Heart right ventricle (tissue), 16 donors: ENCODE measurements around the gene RGS9. TPM values are rescaled to one million over a fixed set of nuclear protein-coding genes. Genes with fewer than 3 reads are reported as not detected.

ENCODE experiments used
- ATAC-seq, 8 donors: fragments of 200-7000 bp; cut with Tn5 transposase; one replicate each; pipeline ENCODE4 v1.9.1; 2020; ENCODE audit warnings: mild to moderate bottlenecking in 8 of 8, moderate library complexity in 8 of 8, moderate number of reproducible peaks in 1 of 8
- DNase-seq, 2 donors: peaks; one replicate each; pipeline ENCODE4 v3.0.0-alpha.2; 2020
- H3K27ac ChIP-seq, 10 donors: fragments of 200-600 bp; sonication (generic) in 2 of 10; one replicate each; pipeline versions ENCODE4 v1.5.0 to v1.8.0; 2020 to 2022; ENCODE audit warnings: mild to moderate bottlenecking in 3 of 10
- H3K27me3 ChIP-seq, 7 donors: fragments of 200-600 bp; one replicate each; pipeline ENCODE4 v1.8.0; 2021 to 2022; ENCODE audit warnings: mild to moderate bottlenecking in 2 of 7
- H3K36me3 ChIP-seq, 9 donors: fragments of 200-600 bp; sonication (generic) in 1 of 9; one replicate each; pipeline versions ENCODE4 v1.5.0 to v1.8.0; 2020 to 2022; ENCODE audit warnings: mild to moderate bottlenecking in 2 of 9
- H3K4me1 ChIP-seq, 9 donors: fragments of 200-600 bp; sonication (generic) in 1 of 9; one replicate each; pipeline versions ENCODE4 v1.5.0 to v1.8.0; 2020 to 2022; ENCODE audit warnings: mild to moderate bottlenecking in 4 of 9
- H3K4me3 ChIP-seq, 10 donors: fragments of 200-600 bp; sonication (generic) in 2 of 10; one replicate each; pipeline versions ENCODE4 v1.5.0 to v1.8.0; 2020 to 2022; ENCODE audit warnings: mild to moderate bottlenecking in 7 of 10, moderate library complexity in 2 of 10
- H3K9me3 ChIP-seq, 11 donors: fragments of 200-600 bp in 10 of 11; sonication (generic) in 2 of 11; one replicate each; pipeline versions ENCODE4 v1.5.0 to v1.8.0; 2013 to 2022; ENCODE audit warnings: mild to moderate bottlenecking in 2 of 11, control low read depth in 1 of 11, moderate library complexity in 1 of 11
- WGBS, 2 donors: extraction: QIAGEN DNeasy Blood & Tissue Kit; methylation state at CpG; one replicate each; pipeline ENCODE4 v1.1.7; 2013; ENCODE audit warnings: inconsistent platforms in 1 of 2; 5-methylcytosine and 5-hydroxymethylcytosine counted together
- intact Hi-C, 10 donors: fragments of 100-400 bp; cut with DNase I; formaldehyde crosslinking; loops; one replicate each; pipeline versions ENCODE4 v1.11.1 to v1.14.2; 2022
- polyA plus RNA-seq, 2 donors: library from polyadenylated mRNA; stranded (reverse); fragments of 200-250 nt; gene quantifications; one replicate each; pipeline ENCODE4 v1.2.3, GENCODE V29; 2013
- total RNA-seq, 10 donors: library from RNA; stranded (reverse); fragmentation: NEBNext Ultra II Directional in 3 of 10; extraction: Animal tissue kit (Norgen Biotek cat#: 25700) in 3 of 10; gene quantifications; one replicate each; pipeline versions ENCODE4 v1.2.1 to v1.2.4, GENCODE V29; 2021 to 2023
- TF ChIP-seq, protein P1 (sequence below), 9 donors: fragments of 200-600 bp; sonication (generic) in 2 of 9; IDR thresholded peaks; one replicate each; pipeline versions ENCODE4 v1.5.0 to v1.8.0; 2021 to 2022; ENCODE audit warnings: antibody characterized with exemption in 9 of 9, mild to moderate bottlenecking in 5 of 9, moderate library complexity in 1 of 9
- donor health status: Arrhythmogenic right ventricular cardiomyopathy.
- donor health status: ischemic (EF 13 %, LVEDD 7.1; RV severe dilation, severe dysfunction).
- donor health status: healthy with polysubstance abuse.
- donor health status: DM: no; HTN: yes; CAD: no.
- donor health status: DM: no; HTN: no; CAD: no.
- donor health status: ischemic (EF 25% LVEDD 6.9; RV normal size, moderate dysfunction).
- donor health status: ischemic (EF 25% LVEDD 5.7; RV mildly dilated, moderate dysfunction).
- donor health status: healthy.
- donor health status: DM: yes; HTN: yes; CAD: no.
- donor health status: Ischemic cardiomyopathy.
- donor health status: ischemic (EF 35%, LVEDD 5.7; RV mildly dilated, moderate dysfunction).
- donor health status: nonischemic (EF 11% LVEDD 7.7; RV severe dilation, severe dysfunction).
- donor health status: DM: yes; HTN: yes; CAD: no.
- donor health status: PGD.
- donor health status: ischemic (EF 29% LVEDD 5.4; RV normal size, mild dysfunction).
- donor health status: nonischemic (EF 23%, LVEDD 6.1; RV moderate dilation, normal function).

RGS9 gene
- total and polyA plus RNA-seq, 12 donors, result 0.36 to 3.0 (median 1.1) TPM

DNA sequence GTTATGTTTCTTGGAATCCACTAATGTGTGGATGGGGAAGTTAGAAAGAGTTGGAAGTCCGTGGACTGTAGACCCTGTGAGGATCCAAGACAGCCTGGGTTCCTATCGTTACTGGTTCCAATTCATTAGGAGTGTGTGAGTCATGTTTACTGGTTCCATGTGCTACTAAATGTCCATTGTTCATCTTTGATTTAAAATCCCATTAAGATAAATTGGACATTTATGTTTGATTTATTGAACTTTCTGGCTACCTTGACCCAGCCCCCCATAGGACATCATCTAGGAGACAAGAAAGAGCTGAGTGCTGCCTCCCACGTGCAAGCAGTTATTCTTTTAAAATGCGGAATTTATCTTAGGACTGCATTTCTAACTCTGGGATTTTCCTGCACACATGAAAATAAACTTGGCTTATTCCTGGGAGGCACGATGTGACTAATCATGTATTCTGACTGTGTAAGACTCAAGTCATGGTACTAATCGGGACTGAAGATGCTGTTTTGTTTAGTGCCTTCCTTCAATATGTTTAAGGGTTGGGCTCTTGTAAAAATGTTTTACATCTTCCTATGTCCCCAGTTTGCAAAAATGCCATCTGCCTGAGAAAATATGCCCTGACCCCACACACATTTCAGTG is 53.4 kb downstream of the RGS9 start:
- DNase-seq (no peak), ATAC-seq (no peak)
- no peak overlapping the region for H3K27ac ChIP-seq
- no peak overlapping the region for H3K4me3 ChIP-seq
- H3K27me3 ChIP-seq, result peaks cover 0 to 22% (median 0%) of the 10 kb centered on the region in 7 donors
- intact Hi-C loops, result loop anchor here in 6 of 10 donors (10.0 kb wide), 6 partner anchors 86 to 266 kb away; no protein-coding TSS in a partner anchor
- H3K4me1 ChIP-seq, result no peaks in the 10 kb centered on the region
- 84 to 90% methylated on average over 6 of the region's 6 CpGs for WGBS, 2 donors
- TF ChIP-seq, protein P1, sequence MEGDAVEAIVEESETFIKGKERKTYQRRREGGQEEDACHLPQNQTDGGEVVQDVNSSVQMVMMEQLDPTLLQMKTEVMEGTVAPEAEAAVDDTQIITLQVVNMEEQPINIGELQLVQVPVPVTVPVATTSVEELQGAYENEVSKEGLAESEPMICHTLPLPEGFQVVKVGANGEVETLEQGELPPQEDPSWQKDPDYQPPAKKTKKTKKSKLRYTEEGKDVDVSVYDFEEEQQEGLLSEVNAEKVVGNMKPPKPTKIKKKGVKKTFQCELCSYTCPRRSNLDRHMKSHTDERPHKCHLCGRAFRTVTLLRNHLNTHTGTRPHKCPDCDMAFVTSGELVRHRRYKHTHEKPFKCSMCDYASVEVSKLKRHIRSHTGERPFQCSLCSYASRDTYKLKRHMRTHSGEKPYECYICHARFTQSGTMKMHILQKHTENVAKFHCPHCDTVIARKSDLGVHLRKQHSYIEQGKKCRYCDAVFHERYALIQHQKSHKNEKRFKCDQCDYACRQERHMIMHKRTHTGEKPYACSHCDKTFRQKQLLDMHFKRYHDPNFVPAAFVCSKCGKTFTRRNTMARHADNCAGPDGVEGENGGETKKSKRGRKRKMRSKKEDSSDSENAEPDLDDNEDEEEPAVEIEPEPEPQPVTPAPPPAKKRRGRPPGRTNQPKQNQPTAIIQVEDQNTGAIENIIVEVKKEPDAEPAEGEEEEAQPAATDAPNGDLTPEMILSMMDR (IDR thresholded peaks at IDR 0.05), result no peak
- no peaks in the 10 kb centered on the region for H3K9me3 ChIP-seq
- no peaks in the 10 kb centered on the region for H3K36me3 ChIP-seq

DNA sequence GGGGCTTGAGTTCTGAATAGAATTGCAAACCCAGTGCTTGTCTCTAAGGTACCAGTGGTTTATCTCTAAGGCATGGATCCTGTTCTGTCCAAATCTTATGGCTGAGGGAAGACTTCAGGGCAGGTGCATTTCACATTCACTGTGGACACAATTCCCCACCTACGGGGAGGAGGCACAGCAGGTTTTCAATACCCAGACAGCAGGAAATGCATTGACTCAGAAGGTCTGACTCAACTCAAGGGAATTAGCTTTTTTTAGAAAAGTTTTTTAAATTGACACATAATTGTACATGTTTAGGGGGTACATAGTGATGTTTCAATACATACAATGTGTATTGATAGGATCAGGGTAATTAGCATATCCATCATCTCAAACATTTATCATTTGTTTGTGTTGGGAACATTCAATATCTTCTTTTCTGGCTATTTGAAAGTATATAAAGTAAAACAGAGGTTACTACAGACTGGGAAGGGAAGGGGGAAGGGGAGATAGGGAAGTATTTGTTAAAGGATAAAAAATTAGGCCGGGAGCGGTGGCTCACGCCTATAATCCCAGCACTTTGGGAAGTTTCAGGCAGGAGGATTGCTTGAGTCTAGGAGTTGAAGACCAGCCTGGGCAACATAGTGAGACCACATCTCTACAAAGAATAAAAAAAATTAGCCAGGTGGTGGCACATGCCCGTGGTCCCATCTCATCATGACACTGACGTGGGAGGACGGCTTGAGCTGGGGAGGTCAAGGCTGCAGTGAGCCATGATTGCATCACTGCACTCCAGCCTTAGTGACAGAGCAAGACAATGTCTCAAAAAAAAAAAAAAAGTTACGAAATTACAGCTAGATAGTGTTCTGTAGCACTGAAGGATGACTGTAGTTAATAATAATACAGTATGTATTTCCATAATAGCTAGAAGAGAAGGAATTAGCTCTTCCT is 54.9 kb downstream of the RGS9 start:
- no peak overlapping the region for H3K27ac ChIP-seq
- H3K9me3 ChIP-seq, result no peaks in the 10 kb centered on the region
- TF ChIP-seq, protein P1 (IDR thresholded peaks at IDR 0.05), result no peak
- H3K27me3 ChIP-seq, result peaks cover 0 to 7% (median 0%) of the 10 kb centered on the region in 7 donors
- DNase-seq (no peak), ATAC-seq (no peak)
- H3K4me1 ChIP-seq, result no peaks in the 10 kb centered on the region
- 67 to 78% methylated on average over 8 of the region's 8 CpGs for WGBS, 2 donors
- no peaks in the 10 kb centered on the region for H3K36me3 ChIP-seq
- no peak overlapping the region for H3K4me3 ChIP-seq
- intact Hi-C loops, result loop anchor here in 6 of 10 donors (10.0 kb wide), 6 partner anchors 87 to 267 kb away; no protein-coding TSS in a partner anchor

DNA sequence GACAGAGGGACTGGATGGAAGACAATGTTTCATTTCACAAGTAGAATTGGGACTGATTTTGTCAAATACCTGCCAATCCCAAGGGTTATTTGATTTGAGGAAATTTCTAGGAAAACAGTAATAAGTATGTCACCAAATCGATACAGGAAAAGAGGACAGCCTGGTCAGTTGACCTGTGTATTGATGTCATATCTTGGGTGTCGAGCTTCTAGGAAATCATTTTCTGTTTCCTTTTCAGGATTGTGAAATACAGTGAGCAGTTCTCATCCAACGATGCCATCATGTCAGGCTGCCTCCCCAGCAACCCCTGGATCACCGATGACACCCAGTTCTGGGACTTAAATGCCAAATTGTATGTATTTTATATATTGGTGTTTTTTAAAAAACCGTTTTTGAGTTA is 56.1 kb downstream of the RGS9 start:
- Histone ChIP-seq H3K36me3 (no peaks in the 10 kb centered on the region), H3K27ac (no peak overlapping the region), H3K4me3 (no peak overlapping the region), H3K9me3 (no peaks in the 10 kb centered on the region), H3K4me1 (no peaks in the 10 kb centered on the region), H3K27me3 (peaks cover 0 to 3% (median 0%) of the 10 kb centered on the region in 7 donors)
- ATAC-seq (no peak), DNase-seq (no peak)
- WGBS, 2 donors, result 73 to 79% methylated on average over 5 of the region's 5 CpGs
- intact Hi-C loops, result loop anchor here in 6 of 10 donors (10.0 kb wide), 6 partner anchors 89 to 269 kb away; no protein-coding TSS in a partner anchor
- TF ChIP-seq, protein P1 (IDR thresholded peaks at IDR 0.05), result no peak

DNA sequence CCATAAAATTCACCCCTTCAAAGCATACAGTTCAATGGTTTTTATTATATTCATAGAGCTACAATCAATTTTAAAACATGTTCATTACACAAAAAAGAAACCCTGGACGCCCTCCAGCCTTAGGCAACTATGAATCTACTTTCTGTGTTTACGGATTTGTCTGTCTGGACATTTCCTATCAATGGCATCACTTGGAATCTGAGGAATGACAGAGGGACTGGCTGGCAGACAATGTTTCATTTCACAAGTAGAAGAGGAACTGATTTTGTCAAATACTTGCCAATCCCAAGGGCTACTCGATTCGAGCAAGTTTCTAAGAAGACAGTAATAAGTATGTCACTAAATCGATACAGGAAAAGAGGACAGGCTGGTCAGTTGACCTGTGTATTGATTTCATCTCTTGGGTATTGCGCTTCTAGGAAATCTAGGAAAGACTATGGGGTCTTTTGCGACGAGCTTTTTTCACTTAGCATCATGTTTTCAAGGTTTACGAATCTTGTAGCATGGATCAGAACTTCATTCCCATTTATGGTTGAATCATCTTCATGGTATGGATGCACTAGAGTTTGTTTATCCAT is 56.6 kb downstream of the RGS9 start:
- WGBS, 2 donors, result 79 to 87% methylated on average over 9 of the region's 9 CpGs
- intact Hi-C loops, result loop anchor here in 6 of 10 donors (10.0 kb wide), 6 partner anchors 89 to 269 kb away; no protein-coding TSS in a partner anchor
- no peaks in the 10 kb centered on the region for H3K9me3 ChIP-seq
- H3K4me1 ChIP-seq, result no peaks in the 10 kb centered on the region
- H3K27me3 ChIP-seq, result peaks cover 0 to 3% (median 0%) of the 10 kb centered on the region in 7 donors
- DNase-seq (no peak), ATAC-seq (no peak)
- no peaks in the 10 kb centered on the region for H3K36me3 ChIP-seq
- no peak overlapping the region for H3K27ac ChIP-seq
- TF ChIP-seq, protein P1 (IDR thresholded peaks at IDR 0.05), result no peak
- H3K4me3 ChIP-seq, result no peak overlapping the region
